KBM-7 (cell line): ENCODE data around the gene ANKRD11.
"Not testable (repeated sequence)": the region's sequence is repeated elsewhere in the genome, so short reads cannot be mapped to it uniquely, and the experiment has no call there.

Experiments
- DNase-seq: peaks from one replicate; pipeline ENCODE4 v3.0.0-alpha.2; 2015
- in situ Hi-C: fragments of 300-500 bp; cut with MboI; formaldehyde crosslinking; loops from 2 replicates; pipeline ENCODE4 v1.14.3; 2020; ENCODE audit warnings: low sequenced_read_pairs, low pct_unique_long_range_greater_than_20kb, mixed read lengths

ANKRD11 gene

DNA sequence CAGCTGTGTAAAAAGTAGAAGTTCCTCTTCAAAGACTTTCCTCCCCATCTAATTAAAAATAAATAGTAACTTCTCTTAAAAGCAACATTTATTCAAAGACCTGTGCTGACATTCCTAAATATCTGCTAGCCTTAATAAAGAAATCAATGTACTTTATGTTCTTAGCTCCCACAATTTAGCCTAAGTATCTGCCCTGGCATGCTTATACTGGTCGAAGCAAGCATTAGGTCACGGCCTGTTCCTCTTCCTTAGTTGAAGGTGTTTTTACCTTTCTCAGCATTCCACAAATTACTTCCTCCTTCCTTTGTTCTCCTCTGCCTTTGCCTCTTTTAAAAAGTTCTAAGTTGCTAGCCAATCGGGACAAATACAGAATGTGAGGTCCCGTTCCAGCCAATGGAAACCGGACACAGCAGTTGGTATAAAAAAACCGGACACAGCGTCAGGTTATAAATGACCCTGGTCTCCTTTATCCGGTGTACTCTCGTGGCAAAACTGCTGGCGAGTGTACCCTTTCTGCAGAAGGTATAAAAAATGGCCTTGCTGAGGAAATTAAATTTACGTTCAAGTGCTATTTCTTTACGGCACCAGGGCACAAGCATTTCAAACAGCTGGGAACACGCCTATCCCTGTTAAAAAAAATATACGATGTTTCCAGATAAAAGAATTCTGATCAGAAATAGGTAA lies 127.7 kb downstream of the ANKRD11 start:
- DNase-seq, in situ Hi-C loops: not testable (repeated sequence)

GRCh38 chr16:89361751-89362539 lies 128.4 kb downstream of the ANKRD11 start:
- in situ Hi-C loops = no loop called here
- peak; percentile 39 for DNase-seq

DNA sequence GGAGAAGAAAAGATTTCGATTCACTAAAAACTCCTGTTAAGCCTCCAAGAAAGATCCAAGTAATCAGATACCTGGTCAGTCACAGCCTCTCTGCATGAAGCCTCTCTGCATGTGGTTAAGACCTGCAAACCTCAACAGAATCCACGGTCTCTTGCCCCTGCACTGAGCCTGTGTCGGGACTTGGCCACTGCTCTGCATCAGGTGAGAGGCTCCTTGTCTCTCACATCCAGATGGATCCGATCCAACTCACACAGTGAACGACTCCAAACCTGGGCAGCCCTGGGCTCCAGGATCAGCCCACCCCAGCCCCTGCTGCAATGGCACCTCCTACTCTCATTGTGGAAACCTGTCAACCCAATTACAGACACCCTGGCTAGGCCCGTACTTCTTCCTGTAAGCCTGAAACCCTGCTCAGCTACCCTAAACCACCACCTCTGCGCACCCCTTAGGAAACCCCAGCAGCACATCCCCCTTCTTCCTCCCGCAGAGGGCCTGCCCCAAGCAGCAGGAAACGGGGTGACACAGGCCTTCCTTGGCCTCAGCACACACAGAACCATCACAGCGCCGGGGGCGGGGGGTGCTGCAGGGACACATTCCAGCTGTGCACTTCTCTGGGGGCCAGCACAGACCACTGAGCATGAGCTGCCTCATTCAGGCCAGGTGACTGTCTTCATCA lies 129.5 kb downstream of the ANKRD11 start:
- in situ Hi-C loops = no loop called here
- peak; percentile 67 for DNase-seq

- in situ Hi-C loops = no loop called here
- DNase-seq = no peak
Measured at GRCh38 chr16:89359264-89360147, 130.9 kb downstream of the ANKRD11 start.

DNA sequence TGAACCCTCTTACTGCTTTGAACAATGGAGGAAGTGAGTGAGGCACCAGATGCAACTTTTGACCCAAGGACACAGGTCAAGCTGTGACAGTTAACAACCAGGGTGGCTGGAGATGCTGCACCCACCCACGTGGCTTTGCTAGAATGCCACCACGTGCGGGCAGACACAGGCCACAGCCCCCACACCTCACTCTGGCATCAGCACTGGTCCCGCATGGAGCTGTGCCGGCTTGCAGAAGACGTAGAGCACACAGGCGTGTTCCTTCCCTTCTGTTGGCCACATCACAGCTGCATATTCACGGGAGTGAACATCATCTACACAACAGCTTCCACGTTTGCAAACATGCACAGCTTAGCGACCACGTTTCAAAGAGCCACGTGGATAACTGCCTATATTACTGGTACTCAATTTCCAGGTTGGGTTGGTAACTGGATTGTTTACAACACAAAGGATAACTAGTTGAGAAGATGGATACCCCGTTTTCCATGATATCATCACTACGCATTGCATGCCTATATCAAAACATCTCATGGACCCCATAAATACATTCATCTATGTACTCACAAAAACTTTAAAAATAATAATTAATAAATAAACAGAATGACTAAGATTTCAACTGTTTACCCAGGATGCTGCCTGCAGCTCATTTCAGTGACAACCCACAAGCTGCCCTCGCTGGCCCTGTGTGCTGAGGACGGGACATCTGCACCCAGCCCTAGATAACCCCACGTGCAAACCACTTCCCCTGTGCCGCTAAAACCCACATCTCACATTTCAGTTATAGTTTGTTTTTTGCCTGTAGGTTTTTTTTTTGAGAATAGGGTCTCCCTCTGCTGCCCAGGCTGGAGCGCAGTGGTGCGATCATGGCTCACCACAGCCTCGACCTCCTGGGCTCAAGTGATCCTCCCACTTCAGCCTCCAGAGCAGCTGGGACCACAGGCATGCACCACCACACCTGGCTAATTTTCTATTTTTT lies 132.0 kb downstream of the ANKRD11 start:
- in situ Hi-C loops = no loop called here
- peak; percentile 42 for DNase-seq

GRCh38 chr16:89357055-89357816 lies 133.1 kb downstream of the ANKRD11 start:
- in situ Hi-C loops = no loop called here

DNA sequence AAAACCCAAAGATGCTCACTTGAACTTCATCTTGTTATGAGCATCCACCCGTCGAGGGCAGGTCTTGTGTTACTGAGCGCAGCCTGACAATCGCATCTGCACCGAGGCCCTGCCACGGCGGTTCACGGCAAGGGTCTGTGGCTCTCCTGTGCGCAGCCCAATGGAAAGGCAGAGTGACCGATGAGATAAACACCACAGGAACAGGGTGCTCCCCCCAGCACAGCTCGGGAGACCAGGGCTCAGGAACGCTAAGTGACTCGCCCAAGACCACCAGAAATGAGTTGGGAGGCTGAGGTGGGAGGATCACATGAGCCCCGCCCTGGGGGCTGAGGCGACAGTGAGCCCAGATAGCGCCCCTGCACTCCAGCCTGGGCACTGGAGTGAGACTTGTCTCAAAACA lies 134.7 kb downstream of the ANKRD11 start:
- in situ Hi-C loops = no loop called here
- DNase-seq = no peak

More at GRCh38 chr16:89357055-89357816, 133.1 kb downstream of the ANKRD11 start:
- peak; percentile 28 for DNase-seq

GRCh38 chr16:89355007-89355406 lies 135.4 kb downstream of the ANKRD11 start:
- DNase-seq = no peak
- in situ Hi-C loops = no loop called here

DNA sequence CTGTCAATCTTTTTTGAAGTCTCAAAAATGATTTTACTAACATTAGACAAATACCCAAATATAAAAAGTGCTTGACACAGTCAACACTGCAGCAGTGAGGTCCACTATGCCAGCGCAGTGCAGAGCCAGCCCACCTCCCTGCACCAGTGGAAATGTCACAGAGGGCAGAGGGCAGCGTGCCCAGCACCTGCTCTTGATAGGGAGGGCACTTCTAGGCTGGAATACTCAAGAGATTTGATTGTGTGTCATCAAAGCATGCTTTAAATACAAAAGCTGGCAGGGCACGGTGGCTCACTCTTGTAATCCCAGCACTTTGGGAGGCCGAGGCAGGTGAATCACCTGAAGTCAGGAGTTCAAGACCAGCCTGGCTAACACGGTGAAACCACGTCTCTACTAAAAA lies 136.0 kb downstream of the ANKRD11 start:
- in situ Hi-C loops = no loop called here
- no peak for DNase-seq

GRCh38 chr16:89352091-89352681 lies 138.2 kb downstream of the ANKRD11 start:
- DNase-seq = no peak
- in situ Hi-C loops = no loop called here

DNA sequence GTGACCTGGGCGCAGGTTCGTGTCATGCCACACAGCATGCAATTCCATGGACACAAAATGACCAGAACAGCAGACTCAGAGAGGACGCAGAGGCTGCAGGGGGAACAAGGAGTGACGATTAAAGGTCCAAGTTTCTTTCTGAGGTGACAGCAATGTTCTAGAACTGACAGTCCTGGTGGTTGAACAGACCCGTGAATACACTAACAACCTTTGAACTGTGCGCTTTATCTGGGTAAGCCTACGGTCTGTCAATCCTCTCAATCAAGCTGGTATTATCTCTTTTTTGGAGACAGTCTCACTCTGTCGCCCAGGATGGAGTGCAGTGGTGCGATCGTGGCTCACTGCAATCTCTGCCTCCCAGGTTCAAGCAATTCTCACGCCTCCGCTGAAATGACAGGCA lies 138.7 kb downstream of the ANKRD11 start:
- in situ Hi-C loops = no loop called here
- no peak for DNase-seq

GRCh38 chr16:89350701-89351380 lies 139.5 kb downstream of the ANKRD11 start:
- in situ Hi-C loops = no loop called here
- DNase-seq = no peak

GRCh38 chr16:89349947-89350633 lies 140.3 kb downstream of the ANKRD11 start:
- in situ Hi-C loops = no loop called here
- no peak for DNase-seq

GRCh38 chr16:89347807-89348206 lies 142.6 kb downstream of the ANKRD11 start:
- no peak for DNase-seq
- in situ Hi-C loops = no loop called here

DNA sequence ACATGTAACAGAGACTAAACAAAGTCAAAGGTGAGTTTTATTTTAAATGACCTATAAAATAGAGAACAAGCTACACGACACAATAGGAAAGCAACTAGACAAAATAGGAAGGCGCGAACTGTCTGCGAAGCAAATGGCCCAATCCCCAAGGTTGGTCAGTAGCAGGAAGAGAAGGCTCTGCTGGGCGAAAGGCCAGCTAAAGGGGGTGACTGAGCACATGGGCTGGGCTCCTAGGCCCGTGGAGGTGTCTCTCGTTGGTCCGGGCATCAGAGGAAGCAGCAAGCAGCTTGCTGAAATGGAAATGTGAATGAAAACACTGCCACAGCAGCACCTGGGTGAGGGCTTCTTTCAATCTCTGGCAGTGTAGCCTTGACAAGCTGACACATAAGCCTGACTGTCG lies 143.5 kb downstream of the ANKRD11 start:
- in situ Hi-C loops = no loop called here
- DNase-seq = no peak

GRCh38 chr16:89345642-89346150 lies 144.7 kb downstream of the ANKRD11 start:
- DNase-seq = no peak
- in situ Hi-C loops = no loop called here
